Liver (tissue), 3 donors: ENCODE results near the gene HELZ2.

Experiments
- CTCF ChIP-seq: fragments of 150-350 bp; IDR thresholded peaks from 2 replicates; pipeline ENCODE4 v1.5.1; 2017; ENCODE audit warnings: improper control_type of control experiment, low read depth, low read length; ENCODE audit not compliant: missing input control
- EGR1 ChIP-seq, 2 donors: IDR thresholded peaks; 2 replicates each; pipeline ENCODE4 v1.6.1; 2016 to 2018; ENCODE audit warnings: antibody characterized with exemption in 2 of 2, low read depth in 2 of 2
- GABPA ChIP-seq, 2 donors: IDR thresholded peaks in 1 of 2; conservative IDR thresholded peaks in 1 of 2; 2 replicates each; pipeline ENCODE4 v1.6.1; 2016; ENCODE audit warnings: antibody characterized with exemption in 2 of 2, mild to moderate bottlenecking in 1 of 2, moderate library complexity in 1 of 2
- donor health status: healthy.
- donor health status: healthy.

DNA sequence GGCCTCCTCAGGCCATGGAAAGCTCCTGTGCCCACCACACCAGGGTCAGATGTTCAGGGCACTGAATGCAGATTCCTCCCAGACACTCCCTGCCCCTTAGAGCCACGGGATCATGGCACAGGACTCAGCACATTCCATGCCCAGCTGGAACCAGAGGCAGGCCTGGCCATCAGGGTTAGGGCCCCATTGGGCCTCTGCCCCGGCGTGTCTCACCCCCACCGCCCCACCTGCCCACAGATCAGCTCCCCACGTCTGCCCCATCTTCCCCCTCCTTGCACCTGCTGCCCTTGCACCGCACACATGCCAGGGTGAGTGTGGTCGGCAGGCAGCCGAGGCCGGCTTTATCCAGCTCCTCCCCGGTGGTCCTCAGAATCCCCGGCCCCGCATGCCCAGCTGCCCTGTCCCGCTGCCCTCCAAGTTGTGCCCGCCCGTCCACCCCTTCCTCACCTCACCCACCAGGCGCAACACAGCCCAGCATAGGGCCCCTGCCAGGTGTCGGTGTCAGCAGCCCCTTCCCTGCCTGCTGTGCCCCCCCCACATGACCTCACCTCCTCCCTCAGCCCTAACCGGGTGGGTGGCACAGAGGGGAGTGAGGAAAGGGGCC is 24.3 kb downstream of the HELZ2 start:
- no peak for TF ChIP-seq CTCF
- TF ChIP-seq EGR1 (IDR thresholded peaks at IDR 0.05; ENCODE audit: low read depth in 2 of 2) = no peak
- TF ChIP-seq GABPA (IDR thresholded peaks at IDR 0.05 in 1 of 2, conservative IDR thresholded peaks at IDR 0.05 in 1 of 2) = no peak
